NCI-H187 (cell line): ENCODE results near the gene KDELR1.
"Not testable (repeated sequence)": the region's sequence is repeated elsewhere in the genome, so short reads cannot be mapped to it uniquely, and the experiment has no call there.

Experiments
- DNase-seq, 2 experiments: peaks; one replicate each; lab custom pipeline; 2025; lab: John Stamatoyannopoulos, UW

Gene KDELR1

DNA sequence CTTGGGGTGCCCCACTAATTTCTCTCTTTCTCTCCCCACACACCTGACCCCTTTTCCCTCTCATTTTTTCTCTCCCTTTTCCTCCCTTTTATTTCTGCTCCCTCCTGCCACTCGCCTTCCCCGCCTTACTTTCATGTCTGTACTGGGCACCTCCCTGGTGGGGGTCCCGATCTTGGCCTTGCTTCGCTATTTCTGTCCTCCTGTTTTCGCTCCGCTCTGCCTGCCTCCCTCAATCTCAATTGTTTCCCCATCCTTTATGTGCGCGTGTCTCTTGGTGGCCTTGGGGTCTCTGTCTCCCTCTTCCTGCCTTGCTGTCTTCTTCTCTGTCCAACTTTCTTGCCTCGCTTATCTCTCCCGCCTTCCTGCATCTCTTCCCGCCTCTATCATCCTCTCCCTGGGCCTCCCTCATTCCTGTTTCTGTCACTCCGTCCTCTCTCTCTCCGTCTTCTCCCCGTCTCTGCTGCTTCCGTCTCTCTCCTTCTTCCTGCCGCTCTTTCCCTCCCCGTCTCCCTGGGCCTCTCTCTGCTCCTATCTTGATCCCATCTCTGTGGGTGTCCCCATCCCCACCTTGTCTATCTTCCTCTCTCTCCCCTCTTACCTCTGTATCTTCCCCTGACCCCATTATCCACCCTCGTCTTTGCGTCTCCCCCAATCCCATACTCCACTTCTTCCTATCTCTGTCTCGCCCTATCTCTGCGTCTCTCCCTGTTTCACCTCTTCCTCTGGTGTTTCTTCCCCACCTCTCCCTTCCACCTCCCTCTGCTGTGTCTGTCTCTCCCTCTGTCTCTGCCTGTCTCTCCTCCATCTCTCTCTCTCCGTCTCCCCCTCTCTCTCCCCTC lies 6.1 kb upstream of the KDELR1 start:
- no peak for DNase-seq

GRCh38 chr19:48396824-48397176 lies 5.4 kb upstream of the KDELR1 start:
- no peak for DNase-seq

- DNase-seq = no peak
Observed at GRCh38 chr19:48396016-48396823, 4.9 kb upstream of the KDELR1 start.

DNA sequence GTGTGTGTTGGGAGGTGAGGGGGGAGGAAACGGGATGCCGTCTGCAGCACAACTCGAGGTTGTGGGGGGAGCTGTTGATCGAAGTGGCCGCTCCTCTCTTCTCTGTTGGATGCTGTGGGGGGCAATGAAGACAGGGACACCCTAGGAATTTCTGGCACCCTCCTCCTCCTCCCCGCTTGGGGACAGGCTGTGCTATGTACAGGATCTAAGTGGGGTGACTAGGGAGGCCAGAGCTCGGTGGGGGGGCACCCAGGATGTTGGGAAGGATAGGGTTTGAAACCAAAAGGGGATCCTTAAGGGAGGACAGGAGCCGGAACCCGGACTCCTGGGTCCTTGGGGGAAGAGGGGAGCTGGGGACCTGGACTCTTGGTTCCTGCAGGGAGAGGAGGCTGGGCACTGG lies 4.1 kb upstream of the KDELR1 start:
- no peak for DNase-seq

- DNase-seq = no peak
Observed at GRCh38 chr19:48395170-48395455, 3.8 kb upstream of the KDELR1 start.

DNA sequence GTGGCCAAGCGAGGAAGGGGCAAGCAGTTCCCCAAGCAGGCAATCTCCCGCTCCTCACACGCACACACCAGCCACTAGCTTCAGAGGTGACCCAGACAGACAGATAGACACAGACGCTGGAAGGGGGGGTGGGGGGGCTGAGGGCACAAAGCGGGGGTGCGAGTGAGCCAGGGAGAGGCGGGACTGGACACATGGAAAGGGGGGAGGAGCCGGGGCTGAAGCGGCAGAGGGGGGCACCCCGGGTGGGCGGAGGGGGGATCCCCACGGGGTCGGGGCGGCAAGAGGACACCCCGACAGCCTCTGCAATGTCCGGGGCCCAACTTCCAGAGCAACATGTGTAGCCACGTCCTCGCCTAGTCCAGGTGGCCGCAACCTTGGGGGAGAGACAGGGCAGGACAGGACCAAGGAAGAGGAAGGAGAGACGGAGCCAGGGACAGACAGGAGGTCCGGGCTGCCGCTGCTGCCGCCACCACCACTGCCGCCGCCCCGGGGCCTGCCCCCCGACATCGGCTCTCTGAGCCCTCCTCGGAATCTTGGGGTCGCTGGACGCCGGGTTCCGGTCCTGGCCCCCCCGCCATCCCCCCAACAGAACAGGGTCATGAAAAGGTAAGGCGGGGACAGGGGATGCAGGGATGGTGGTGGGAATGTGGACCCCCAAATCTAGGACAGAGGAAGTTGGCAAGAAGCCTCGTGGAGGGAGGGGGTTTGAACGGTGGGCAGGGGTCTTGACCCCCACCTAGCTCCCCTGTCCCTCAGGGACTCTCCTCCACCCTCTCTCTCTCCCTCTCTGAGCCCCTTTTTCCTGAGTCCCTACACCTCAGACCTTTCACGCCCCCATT lies 3.2 kb upstream of the KDELR1 start:
- DNase-seq = no peak

DNA sequence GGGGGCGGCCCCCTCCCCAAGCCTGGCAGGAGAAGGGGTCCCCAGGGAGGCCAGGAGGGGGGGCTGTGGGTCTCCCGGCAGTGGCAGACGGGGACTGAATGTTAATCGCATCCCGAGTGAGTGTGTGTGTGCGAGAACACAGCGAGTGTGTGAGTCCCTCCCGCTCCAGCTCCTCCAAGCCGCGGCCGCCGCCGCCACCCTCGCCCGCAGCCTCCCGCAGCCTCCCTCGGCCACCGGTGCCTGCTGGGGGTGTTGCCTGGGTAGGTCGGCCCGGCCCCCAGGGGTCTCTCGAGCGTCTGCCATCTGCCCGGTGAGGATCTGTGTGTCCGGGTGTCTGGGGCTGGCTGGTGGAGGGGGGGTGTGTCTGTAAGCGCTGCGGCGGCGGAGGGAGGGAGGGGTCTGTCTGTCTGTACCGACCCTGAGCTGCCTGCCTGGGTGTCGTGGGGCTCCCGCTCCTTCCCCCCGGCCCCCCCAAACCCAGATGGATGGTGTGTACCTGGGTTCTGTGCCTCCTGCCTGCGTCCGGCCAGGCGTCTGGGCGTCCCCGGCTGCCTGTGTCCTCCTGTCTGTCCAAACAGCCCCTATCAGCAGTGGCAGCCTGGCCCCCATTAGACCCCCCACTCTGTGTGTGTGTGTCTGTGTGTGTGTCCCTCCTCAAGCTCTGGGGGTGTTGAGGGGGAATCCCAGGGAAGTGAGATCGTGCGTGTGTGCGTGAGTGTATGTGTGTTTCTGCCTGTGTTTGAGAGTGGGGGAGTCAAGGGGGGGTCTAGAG lies 2.4 kb upstream of the KDELR1 start, which contains the start of gene GRIN2D:
Gene GRIN2D, plus strand, starts transcription at position 110 of the 772 bp plus-strand sequence. CDS start 4,725 bp downstream, outside the sequence.
- no peak for DNase-seq

DNA sequence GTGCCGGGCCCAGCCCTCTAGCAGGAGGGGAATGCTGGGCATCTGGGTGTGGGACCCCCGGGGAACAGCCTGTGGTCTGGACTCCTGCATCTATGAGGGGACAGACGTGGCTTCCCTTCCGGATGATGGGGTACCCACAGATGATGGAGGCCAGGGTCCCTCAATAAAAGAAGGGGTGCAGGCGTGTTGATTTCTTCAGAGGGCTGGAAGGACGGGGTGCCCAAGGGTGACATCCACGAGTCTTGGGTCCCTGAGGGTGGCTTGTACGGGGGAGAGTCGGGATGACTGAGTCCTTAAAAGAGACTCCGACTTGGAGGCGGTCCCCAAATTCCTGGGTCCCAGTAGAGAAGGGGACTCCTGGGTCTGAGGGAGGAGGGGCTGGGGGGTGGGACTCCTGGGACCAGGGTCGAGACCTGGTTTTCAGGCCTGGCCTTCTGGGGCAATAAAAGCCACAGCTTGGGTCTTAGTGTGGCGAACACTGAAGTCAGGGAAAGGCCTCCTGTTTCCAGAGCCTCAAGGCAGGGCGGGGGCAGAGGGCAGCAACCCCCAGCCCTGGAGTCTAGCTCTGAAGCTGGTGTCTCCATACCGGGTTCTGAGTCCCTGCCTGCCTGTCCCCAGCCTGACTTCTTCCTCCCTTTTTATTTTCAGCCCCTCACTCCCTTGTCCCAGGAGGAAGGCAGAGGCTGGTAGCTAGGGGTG lies 1.7 kb upstream of the KDELR1 start:
- no peak for DNase-seq

GRCh38 chr19:48392006-48392344 lies 624 bp upstream of the KDELR1 start:
- DNase-seq = not testable (repeated sequence)

- DNase-seq = no peak
Observed at GRCh38 chr19:48390188-48391099, 907 bp downstream of the KDELR1 start.

DNA sequence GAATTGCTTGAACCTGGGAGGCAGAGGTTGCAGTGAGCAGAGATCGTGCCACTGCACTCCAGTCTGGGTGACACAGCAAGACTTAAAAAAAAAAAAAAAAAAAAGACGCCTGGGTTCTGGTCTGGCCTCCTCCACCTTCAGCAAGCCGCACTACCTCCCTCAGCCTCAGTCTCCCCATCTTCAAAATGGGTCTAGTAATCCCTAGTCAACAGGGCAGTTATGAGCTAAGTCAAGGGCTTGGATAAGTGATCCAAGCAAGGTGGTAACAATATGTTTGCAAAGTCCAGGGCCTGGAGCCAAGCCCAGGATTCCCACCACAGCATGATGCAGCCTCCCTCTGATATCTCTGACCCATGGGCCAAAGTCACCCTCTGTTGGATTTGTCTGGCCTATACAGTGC lies 4.4 kb downstream of the KDELR1 start:
- no peak for DNase-seq

- no peak for DNase-seq
Observed at GRCh38 chr19:48385461-48386087, 5.8 kb downstream of the KDELR1 start.

DNA sequence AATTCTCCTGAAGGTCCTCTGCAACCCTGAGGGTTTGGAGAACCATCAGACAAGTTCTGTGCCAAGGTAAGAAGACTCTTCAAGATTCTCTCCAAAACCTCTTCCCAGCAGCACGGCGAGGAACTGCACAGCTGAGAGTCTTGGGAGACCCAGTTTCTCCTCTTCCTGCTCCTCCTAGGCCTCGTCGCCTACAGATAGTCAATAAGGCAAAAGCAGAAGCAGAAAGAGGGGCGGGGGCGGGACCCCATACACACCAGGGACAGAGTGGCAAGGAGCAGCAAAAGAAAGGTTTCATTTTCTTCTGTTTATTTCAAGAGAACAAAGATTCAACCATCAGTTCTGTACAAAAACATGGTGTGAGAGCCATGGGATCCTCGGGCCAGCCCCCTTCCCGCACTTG lies 9.1 kb downstream of the KDELR1 start:
- DNase-seq = no peak

DNA sequence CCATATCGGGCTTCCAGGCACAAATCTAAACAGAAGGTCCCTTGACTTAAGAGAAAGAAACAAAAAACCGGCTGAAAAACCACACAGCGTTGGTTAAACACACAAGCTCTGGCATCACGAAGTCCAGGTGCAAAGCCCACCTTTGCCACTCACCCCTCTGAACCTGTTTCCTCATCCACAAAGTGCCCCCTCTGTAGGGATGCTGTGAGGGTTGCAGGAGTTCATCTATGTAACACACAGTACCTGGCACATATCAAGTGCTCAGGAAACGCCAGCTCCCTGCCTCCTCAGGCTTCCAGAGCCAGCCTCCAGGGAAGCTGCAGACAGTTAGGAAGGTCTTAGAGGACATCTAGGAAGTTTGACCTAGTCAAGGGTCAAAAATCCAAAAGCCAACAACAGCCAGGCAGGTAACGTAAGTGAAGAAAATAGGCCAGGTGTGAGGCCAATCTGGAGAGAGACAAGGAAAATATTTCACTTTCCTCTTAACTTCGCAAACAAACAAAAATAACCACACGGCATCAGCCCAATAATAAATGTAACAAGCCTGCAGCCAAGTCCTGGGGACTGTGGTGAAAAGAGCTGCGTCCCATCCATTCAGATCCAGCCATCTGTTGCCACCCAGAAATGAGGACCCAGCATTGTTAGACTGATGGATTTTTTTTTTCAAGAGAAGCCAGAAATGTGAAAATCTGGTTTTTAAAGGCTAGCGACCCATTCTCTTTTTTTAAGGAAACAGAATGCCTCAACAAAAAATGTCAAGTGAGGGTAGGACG lies 10.0 kb downstream of the KDELR1 start:
- no peak for DNase-seq

DNA sequence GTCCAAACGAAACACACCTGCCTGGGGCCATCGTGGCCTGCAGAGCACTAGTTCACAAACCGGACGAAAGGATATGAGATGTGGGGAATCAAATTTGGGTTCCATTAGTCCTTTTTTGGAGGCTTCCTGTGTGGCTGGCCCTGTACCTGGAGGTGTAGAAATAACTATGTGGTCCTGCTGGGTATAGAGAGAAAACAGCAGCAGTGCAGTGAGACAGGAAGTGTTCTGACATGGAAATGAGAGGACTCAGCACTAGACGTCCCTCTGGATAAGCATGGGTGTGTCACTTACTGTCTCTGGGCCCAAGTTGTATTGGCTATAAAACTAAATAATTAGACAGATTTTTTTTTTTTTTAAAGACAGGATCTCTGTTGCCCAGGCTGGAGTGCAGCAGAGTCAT lies 12.3 kb downstream of the KDELR1 start:
- DNase-seq = no peak

DNA sequence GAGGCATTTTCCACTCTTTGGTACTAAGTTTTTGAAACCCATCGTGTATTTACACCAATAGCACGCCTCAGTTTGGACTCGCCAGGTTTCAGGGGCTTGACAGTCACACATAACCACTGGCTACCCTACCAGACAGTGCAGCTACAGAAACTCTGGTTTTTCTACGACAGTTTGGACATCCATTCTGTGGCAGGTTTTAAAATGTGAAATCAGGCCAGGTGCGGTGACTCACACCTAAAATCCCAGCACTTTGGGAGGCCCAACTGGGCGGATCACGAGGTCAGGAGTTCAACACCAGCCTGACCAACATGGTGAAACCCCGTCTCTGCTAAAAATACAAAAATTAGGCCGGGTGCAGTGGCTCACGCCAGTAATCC lies 13.2 kb downstream of the KDELR1 start:
- DNase-seq = no peak

GRCh38 chr19:48373567-48373966 lies 17.8 kb downstream of the KDELR1 start:
- no peak for DNase-seq

- DNase-seq = peak; percentile 90 to 91
Observed at GRCh38 chr19:48372904-48373303, 18.4 kb downstream of the KDELR1 start.

- not testable (repeated sequence) for DNase-seq
Observed at GRCh38 chr19:48371771-48372170, 19.6 kb downstream of the KDELR1 start.
